CD14-positive monocyte (primary cell): ENCODE data around the gene CD248. TPM values are rescaled to one million over a fixed set of nuclear protein-coding genes. Genes with fewer than 3 reads are reported as not detected.

Source experiments
- DNase-seq, 3 donors: peaks; one replicate each; pipeline ENCODE4 v3.0.0-alpha.2; 2011 to 2022
- H2AFZ ChIP-seq: 2 replicates; pipeline ENCODE4 v1.6.0; 2012; ENCODE audit warnings: mild to moderate bottlenecking, low read depth, low read length, inconsistent platforms; ENCODE audit not compliant: insufficient read depth, poor library complexity, severe bottlenecking
- H3K27ac ChIP-seq, 2 donors: 1 replicate in 1 of 2; 2 replicates in 1 of 2; pipeline ENCODE4 v1.5.1; 2012 to 2013; ENCODE audit warnings: low read length in 2 of 2, control low read depth in 1 of 2, inconsistent platforms in 1 of 2, low read depth in 1 of 2, mild to moderate bottlenecking in 1 of 2
- H3K27me3 ChIP-seq, 2 donors: one replicate each; pipeline versions ENCODE4 v1.6.0 to v1.6.1; 2011 to 2013; ENCODE audit warnings: low read length in 2 of 2; ENCODE audit not compliant: control insufficient read depth in 2 of 2, insufficient read depth in 2 of 2
- H3K36me3 ChIP-seq, 2 donors: replicated peaks in 1 of 2; 1 replicate in 1 of 2; 2 replicates in 1 of 2; pipeline versions ENCODE4 v1.5.1 to v1.6.1; 2012 to 2013; ENCODE audit warnings: low read length in 2 of 2, control low read depth in 1 of 2, inconsistent platforms in 1 of 2, mild to moderate bottlenecking in 1 of 2; ENCODE audit not compliant: insufficient read depth in 2 of 2, control insufficient read depth in 1 of 2
- H3K4me1 ChIP-seq, 2 donors: 1 replicate in 1 of 2; 2 replicates in 1 of 2; pipeline versions ENCODE4 v1.5.1 to v1.6.1; 2012 to 2013; ENCODE audit warnings: low read length in 2 of 2, control low read depth in 1 of 2, inconsistent platforms in 1 of 2, mild to moderate bottlenecking in 1 of 2, moderate library complexity in 1 of 2; ENCODE audit not compliant: insufficient read depth in 2 of 2, control insufficient read depth in 1 of 2
- H3K4me2 ChIP-seq: replicated peaks from 2 replicates; pipeline ENCODE3; 2012; ENCODE audit warnings: low read length, moderate library complexity, mild to moderate bottlenecking; ENCODE audit not compliant: poor library complexity, severe bottlenecking; ENCODE audit errors: extremely low read depth
- H3K4me3 ChIP-seq, 3 experiments: fragments of 200-600 bp in 1 of 3; sonication (generic) in 1 of 3; replicated peaks in 1 of 3; 1 replicate in 2 of 3; 2 replicates in 1 of 3; pipeline ENCODE4 v1.5.1; 2011 to 2013; ENCODE audit warnings: low read length in 3 of 3, mild to moderate bottlenecking in 3 of 3, control low read depth in 2 of 3, low read depth in 2 of 3, inconsistent platforms in 1 of 3, moderate library complexity in 1 of 3
- H3K79me2 ChIP-seq: 2 replicates; pipeline ENCODE4 v1.6.0; 2012; ENCODE audit warnings: mild to moderate bottlenecking, control low read depth, inconsistent platforms, low read length, moderate library complexity; ENCODE audit not compliant: insufficient read depth
- H3K9ac ChIP-seq: 2 replicates; pipeline ENCODE4 v1.6.0; 2017; ENCODE audit warnings: low read length, mild to moderate bottlenecking; ENCODE audit not compliant: insufficient read depth, poor library complexity, severe bottlenecking
- H3K9me3 ChIP-seq, 2 donors: replicated peaks in 1 of 2; 1 replicate in 1 of 2; 2 replicates in 1 of 2; pipeline versions ENCODE4 v1.5.1 to v1.6.1; 2012 to 2013; ENCODE audit warnings: low read length in 2 of 2, control low read depth in 1 of 2; ENCODE audit not compliant: control insufficient read depth in 1 of 2, insufficient read depth in 1 of 2
- H4K20me1 ChIP-seq: 2 replicates; pipeline ENCODE4 v1.6.0; 2012; ENCODE audit warnings: mild to moderate bottlenecking, low read length, control low read depth, moderate library complexity; ENCODE audit not compliant: insufficient read depth
- H3K27ac Mint-ChIP-seq, 7 donors: one replicate each; pipeline ENCODE4 v1.8.0; 2020; ENCODE audit warnings: mild to moderate bottlenecking in 7 of 7, mixed read lengths in 7 of 7, moderate library complexity in 6 of 7, inconsistent platforms in 2 of 7
- H3K27me3 Mint-ChIP-seq, 3 donors: one replicate each; pipeline ENCODE4 v1.8.0; 2021 to 2022; ENCODE audit warnings: low read depth in 3 of 3, mild to moderate bottlenecking in 3 of 3, mixed read lengths in 3 of 3, moderate library complexity in 3 of 3, inconsistent platforms in 1 of 3
- H3K36me3 Mint-ChIP-seq, 2 donors: one replicate each; pipeline ENCODE4 v1.8.0; 2020; ENCODE audit warnings: mixed read lengths in 2 of 2, inconsistent platforms in 1 of 2, mild to moderate bottlenecking in 1 of 2
- H3K4me1 Mint-ChIP-seq: one replicate; pipeline ENCODE4 v1.8.0; 2020; ENCODE audit warnings: mild to moderate bottlenecking, mixed read lengths
- H3K4me3 Mint-ChIP-seq, 2 donors: one replicate each; pipeline ENCODE4 v1.8.0; 2020; ENCODE audit warnings: mild to moderate bottlenecking in 2 of 2, mixed read lengths in 2 of 2, moderate library complexity in 1 of 2
- H3K9me3 Mint-ChIP-seq, 7 donors: one replicate each; pipeline ENCODE4 v1.8.0; 2020 to 2022; ENCODE audit warnings: mixed read lengths in 7 of 7, mild to moderate bottlenecking in 6 of 7, moderate library complexity in 6 of 7, inconsistent platforms in 2 of 7
- WGBS: methylation state at CpG from one replicate; pipeline ENCODE4 v1.1.5; 2013; ENCODE audit warnings: missing lambda C conversion rate; ENCODE audit not compliant: insufficient coverage; 5-methylcytosine and 5-hydroxymethylcytosine counted together
- intact Hi-C, 2 donors: fragments of 100-400 bp; cut with micrococcal nuclease; formaldehyde crosslinking; loops; one replicate each; pipeline versions ENCODE4 v1.15.0 to v1.15.1; 2023
- polyA plus RNA-seq, 3 donors: library from polyadenylated mRNA; depleted of rRNA in 1 of 3; unstranded in 2 of 3; stranded (reverse) in 1 of 3; fragments of 300-500 nt in 2 of 3; fragments of >200 nt in 1 of 3; fragmentation: Illumina TruSeq in 2 of 3; gene quantifications; 1 replicate in 2 of 3; 2 replicates in 1 of 3; pipeline ENCODE4 v1.2.3, GENCODE V29; 2012 to 2021
- TF ChIP-seq, protein P1 (sequence below): fragments of 200-600 bp; IDR thresholded peaks from one replicate; pipeline ENCODE4 v1.8.0; 2022; ENCODE audit warnings: antibody characterized with exemption, mild to moderate bottlenecking

The CD248 gene
- polyA plus RNA-seq, 3 donors, result 0.05 to 0.13 TPM; not detected in 1

DNA sequence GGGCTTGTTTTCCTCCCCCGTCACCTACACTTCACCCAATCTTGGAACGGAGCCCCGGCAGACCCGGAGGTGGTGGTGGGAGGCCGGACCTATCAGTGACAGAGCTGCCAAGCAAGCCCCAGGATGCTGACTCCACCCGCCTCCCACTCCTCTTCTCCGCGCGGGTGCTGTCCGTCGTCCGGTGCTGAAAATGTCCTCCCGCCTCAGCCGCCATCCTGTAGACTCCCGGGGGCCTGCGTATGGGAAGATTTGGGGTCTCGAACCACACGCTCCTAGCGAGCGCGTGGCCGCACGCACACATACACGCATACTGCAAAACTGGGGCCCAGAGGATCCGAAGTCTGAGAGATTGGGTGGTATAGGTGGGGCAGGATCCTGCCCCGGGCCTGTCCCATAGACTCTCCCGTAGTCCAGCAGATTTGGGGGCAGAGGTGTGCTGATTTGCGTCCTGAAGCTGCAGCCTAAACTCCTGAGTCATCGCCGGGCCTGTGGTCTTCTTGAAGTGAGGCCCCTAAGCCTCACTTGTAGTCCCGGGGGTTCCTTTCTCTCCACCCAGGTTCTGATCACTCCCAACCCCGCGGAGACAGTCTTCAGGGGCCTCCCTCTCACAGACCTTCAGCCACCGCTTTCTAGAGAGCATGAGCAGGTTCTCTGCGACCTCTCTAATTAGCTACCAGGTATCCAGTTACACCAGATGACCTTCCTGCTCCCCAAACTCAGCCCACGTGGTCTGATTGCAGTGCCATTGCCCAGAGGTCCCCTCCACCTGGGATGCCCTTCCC lies 27.1 kb downstream of the CD248 start:
- Histone ChIP-seq H2AFZ (peak overlapping the region; percentile 84), H3K4me3 (peak overlapping the region; percentile 48 to 84 (median 58)), H3K27ac (no peak overlapping the region), H3K27me3 (peaks cover 24 to 44% of the 10 kb centered on the region in 2 donors), H3K36me3 (peaks cover 3 to 7% of the 10 kb centered on the region in 2 donors), H3K4me1 (peaks cover 37 to 44% of the 10 kb centered on the region in 2 donors), H4K20me1 (peaks cover 6% of the 10 kb centered on the region), H3K9me3 (peaks cover 0 to 11% of the 10 kb centered on the region in 2 donors), H3K9ac (peak overlapping the region; percentile 75), H3K4me2 (peak overlapping the region; percentile 95), H3K79me2 (no peaks in the 10 kb centered on the region)
- Mint-ChIP-seq H3K27ac (peak overlapping the region in 4 of 7 donors; percentile 37 to 82 (median 61)), H3K4me1 (peaks cover 36% of the 10 kb centered on the region), H3K4me3 (peak overlapping the region; percentile 86 to 94), H3K9me3 (peaks cover 0 to 7% (median 4%) of the 10 kb centered on the region in 7 donors), H3K36me3 (peaks cover 4 to 16% of the 10 kb centered on the region in 2 donors), H3K27me3 (peaks cover 33 to 49% (median 38%) of the 10 kb centered on the region in 3 donors)
- WGBS, result 26% methylated on average over 11 of the region's 36 CpGs
- peak in 1 of 3 donors; percentile 38 for DNase-seq
- TF ChIP-seq, protein P1, sequence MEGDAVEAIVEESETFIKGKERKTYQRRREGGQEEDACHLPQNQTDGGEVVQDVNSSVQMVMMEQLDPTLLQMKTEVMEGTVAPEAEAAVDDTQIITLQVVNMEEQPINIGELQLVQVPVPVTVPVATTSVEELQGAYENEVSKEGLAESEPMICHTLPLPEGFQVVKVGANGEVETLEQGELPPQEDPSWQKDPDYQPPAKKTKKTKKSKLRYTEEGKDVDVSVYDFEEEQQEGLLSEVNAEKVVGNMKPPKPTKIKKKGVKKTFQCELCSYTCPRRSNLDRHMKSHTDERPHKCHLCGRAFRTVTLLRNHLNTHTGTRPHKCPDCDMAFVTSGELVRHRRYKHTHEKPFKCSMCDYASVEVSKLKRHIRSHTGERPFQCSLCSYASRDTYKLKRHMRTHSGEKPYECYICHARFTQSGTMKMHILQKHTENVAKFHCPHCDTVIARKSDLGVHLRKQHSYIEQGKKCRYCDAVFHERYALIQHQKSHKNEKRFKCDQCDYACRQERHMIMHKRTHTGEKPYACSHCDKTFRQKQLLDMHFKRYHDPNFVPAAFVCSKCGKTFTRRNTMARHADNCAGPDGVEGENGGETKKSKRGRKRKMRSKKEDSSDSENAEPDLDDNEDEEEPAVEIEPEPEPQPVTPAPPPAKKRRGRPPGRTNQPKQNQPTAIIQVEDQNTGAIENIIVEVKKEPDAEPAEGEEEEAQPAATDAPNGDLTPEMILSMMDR, result no peak
- intact Hi-C loops, result loop anchor here in 1 of 2 donors (2.0 kb wide), 1 partner anchor 21 kb away; the partner anchor contains the start of gene RAB1B

DNA sequence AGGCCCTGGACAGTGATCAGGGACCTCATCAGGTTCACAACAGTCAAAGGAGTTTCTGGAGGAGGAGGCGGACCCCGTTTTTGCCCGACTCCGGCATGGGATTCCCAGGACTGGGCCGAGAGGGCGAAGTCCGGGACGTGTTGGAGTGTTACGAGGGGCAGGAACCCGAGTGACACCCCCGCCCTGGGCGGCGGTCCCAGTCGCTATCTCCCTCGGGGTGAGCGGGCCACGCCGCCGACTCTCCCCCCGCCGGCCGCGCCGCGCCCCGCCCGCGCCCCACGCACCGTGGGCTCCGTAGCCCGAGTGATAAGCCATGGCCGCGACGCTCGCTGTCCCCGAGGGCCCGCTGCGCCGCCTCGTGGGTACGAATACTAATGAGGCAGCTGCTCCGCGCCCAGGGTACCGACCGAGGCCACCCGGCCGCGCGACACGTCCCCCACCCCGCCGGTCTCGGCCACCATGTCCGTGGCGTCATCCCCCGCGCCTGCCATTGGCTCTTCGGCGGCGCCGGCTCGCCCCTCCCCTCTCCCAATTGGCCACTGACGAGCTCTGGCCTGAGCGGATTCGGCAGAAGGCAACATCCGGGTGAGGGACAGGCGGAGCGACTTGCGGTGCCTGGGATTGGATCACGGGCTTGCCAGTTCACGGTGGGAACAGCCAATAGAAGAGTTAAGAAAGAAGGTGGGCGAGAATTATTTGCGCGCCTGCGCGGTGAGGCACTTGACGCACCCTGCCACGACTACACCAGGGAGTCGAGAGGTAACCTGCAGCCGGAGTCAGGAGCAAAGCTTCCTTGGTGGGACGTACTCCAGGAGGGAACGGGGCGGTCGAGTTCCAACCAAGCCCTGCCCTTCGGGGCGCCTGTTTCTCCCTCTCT lies 27.9 kb downstream of the CD248 start, which contains the start of gene YIF1A:
TSS of gene YIF1A (minus strand) at position 473 of the 877 bp plus-strand sequence. CDS start at position 315, 158 bp downstream.
- Mint-ChIP-seq H3K27ac (peak within 1 kb of the TSS; percentile 82 to 90 (median 84)), H3K36me3 (peaks cover 9 to 20% of the 10 kb centered on the region in 2 donors), H3K4me3 (peak within 1 kb of the TSS; percentile 86 to 94), H3K9me3 (peaks cover 0 to 7% (median 4%) of the 10 kb centered on the region in 7 donors), H3K27me3 (peaks cover 31 to 41% (median 38%) of the 10 kb centered on the region in 3 donors), H3K4me1 (peaks cover 36% of the 10 kb centered on the region)
- Histone ChIP-seq H3K27me3 (peaks cover 24 to 41% of the 10 kb centered on the region in 2 donors), H2AFZ (peak within 1 kb of the TSS; percentile 84), H3K9ac (peak within 1 kb of the TSS; percentile 75), H4K20me1 (peaks cover 6% of the 10 kb centered on the region), H3K4me1 (peaks cover 37 to 44% of the 10 kb centered on the region in 2 donors), H3K36me3 (peaks cover 3 to 14% of the 10 kb centered on the region in 2 donors), H3K9me3 (peaks cover 0 to 11% of the 10 kb centered on the region in 2 donors), H3K27ac (peak within 1 kb of the TSS; percentile 37 to 74), H3K79me2 (no peaks in the 10 kb centered on the region), H3K4me2 (peak within 1 kb of the TSS; percentile 95), H3K4me3 (peak within 1 kb of the TSS; percentile 77 to 84 (median 81))
- intact Hi-C loops, result loop anchor here in 1 of 2 donors (2.0 kb wide), 1 partner anchor 20 kb away; the partner anchor contains the start of gene RAB1B
- DNase-seq, result peak; percentile 98 to 99 (median 98)
- under 1% methylated on average over 85 of the region's 87 CpGs for WGBS
- TF ChIP-seq, protein P1, result no peak
